Inflammatory macrophage (primary cell): ENCODE results near the gene HPN.

ENCODE experiments used
- DNase-seq, 2 donors: peaks; one replicate each; pipeline ENCODE4 v3.0.0-alpha.2; 2020 to 2022

HPN gene

DNA sequence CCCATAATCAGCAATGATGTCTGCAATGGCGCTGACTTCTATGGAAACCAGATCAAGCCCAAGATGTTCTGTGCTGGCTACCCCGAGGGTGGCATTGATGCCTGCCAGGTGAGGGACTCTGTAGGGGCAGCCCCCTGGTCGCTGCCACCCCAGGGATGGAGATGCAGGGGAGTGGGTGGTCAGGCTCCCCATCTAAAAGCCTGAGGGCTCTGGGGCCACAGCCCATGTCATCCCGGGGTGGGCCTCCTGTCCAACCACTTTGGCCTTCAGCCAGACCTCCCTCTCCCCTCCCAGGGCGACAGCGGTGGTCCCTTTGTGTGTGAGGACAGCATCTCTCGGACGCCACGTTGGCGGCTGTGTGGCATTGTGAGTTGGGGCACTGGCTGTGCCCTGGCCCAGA is 24.1 kb downstream of the HPN start:
- no peak for DNase-seq

DNA sequence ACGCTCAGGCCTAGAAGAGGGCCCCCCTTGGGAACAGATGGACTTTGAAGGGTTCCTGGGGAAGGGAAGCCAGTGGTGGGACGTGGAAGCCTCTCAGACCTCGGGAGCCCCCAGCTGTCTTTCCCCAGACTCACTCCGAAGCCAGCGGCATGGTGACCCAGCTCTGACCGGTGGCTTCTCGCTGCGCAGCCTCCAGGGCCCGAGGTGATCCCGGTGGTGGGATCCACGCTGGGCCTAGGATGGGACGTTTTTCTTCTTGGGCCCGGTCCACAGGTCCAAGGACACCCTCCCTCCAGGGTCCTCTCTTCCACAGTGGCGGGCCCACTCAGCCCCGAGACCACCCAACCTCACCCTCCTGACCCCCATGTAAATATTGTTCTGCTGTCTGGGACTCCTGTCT is 24.6 kb downstream of the HPN start:
- no peak for DNase-seq

DNA sequence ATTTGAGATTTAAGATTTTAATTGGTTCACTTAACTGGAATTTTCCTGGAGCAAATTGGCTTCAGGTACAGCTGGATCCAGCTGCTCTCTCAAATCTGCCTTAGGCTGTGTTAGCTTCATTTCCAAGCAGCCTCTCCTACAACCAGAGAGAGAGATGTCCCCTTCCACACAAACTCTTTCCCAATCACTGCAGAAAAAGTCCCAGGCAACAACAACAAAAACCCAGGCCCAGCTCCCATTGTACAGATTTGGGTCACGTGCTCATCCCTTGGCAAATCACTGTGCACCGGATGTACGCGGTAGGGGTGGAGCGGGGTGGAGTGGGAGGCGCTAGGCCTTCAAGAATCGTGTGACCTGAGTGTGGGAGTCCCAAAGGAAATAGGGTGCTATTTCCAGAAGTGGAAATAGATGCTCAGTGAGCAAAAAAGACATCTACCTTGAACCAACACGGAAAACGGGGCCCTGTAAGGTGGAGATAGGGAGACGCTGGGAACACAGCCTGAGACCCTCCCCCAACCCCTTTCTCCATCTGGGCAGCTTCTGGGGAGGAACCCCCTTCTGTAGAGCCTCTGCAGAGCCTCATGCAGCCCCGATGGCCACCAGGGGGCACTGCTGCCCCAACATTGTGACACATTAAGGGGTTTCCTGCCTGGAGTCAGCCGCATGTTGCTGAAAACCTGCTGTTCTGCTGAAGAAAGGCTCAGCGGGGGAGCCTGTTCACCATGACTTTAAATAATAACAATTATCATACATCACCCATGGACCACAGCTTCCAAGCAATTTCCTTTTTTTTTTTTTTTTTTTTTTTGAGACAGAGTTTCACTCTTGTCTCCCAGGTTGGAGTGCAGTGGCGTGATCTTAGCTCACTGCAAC is 25.4 kb downstream of the HPN start:
- DNase-seq, result peak; percentile 87 to 90

DNA sequence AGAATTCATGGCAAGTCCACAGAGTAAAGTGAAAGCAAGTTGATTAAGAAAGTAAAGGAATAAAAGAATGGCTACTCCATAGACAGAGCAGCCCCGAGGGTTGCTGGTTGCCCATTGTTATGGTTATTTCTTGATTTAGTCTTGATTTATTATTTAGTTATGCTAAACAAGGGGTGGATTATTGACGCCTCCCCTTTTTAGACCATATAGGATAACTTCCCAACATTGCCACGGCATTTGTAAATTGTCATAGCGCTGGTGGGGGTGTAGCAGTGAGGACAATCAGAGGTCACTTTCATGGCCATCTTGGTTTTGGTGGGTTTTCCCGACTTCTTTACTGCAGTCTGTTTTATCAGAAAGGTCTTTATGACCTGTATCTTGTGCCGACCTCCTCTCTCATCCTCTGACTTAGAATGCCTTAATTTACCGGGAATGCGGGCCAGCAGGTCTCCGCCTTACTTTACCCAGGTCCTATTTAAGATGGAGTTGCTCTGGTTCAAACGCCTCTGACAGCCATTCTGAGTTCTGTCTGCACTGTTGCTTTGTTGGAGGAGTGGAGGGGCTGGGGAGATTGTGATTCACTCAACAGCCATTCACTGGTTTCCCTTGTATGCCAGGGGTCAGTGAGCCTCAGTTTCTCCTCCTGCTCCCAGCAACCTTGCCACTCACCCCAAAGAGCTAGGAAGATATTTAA is 27.6 kb downstream of the HPN start:
- no peak for DNase-seq

DNA sequence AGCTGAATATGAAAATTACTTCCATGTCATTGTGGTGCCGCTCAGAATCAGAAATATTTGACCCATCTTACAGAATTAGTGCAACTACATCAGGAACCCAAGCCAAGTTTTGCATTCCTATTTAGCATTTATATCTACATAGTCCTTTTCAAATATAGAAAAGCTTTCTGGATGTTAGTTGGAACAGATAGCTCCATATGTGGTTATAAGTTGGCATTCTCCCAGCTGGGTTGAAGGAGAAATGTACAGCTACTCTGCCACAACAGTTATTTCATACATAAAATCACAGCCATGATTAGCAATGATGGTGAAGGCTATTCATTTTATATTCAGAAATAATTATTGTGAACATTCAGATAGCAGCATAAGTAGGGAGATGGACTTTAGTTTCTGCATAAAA is 28.2 kb downstream of the HPN start:
- DNase-seq, result no peak

DNA sequence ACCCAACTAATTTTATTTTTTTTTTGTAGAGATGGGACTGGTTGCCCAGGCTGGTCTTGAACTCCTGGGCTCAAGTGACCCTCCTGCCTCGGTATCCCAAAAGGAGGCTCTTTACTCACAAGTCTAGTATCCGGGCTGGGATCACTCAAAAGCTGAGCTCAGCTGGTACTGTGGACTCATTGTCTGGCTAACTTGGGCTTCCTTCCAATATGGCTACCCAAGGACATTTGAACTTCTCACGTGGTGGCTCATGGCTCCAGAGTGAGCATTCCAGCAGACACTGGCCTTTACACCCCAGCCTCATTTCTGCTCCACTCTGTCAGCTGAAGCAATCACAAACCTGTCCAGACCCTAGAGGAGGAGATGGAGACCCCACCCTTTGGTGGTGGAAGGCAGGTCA is 28.9 kb downstream of the HPN start:
- DNase-seq, result no peak

DNA sequence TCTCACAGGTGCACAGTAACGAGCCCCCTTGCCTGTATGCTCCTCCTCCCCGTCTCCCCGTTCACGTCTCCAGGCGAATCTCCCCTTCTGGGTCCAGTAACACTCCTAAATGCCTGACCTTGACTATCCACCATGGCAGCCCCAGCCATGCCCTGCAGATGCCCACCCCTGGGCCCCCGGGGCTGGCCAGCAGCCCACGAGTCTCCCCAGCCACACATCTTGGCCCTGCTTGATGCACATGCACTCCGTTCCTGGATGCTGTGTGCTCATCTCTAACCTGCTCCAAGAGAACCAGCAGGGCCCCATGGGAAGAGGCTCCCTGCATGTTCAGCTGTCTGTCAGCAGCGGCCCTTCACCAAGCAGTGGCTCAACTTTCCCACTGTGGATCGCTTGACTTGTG is 32.0 kb downstream of the HPN start:
- no peak for DNase-seq

DNA sequence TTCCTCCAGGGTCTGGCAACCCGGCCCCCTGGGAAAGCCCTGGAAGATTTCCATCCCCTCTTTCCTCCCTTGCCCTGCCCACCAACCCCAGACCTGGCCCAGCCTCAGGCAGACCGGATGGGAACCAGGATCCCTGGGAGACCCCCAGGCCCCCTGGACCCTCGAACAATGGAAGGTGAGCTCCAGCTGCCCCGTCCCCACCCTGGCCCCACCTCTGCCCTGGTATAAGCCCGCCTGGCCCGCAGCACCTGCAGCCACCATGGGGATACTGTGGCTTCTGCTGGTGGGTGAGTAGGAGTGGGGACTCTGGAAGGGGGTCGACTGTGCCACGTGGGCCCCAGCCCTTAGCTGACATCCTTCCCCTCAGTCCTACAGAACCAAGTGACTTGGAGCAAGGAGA is 32.4 kb downstream of the HPN start:
- DNase-seq, result no peak

DNA sequence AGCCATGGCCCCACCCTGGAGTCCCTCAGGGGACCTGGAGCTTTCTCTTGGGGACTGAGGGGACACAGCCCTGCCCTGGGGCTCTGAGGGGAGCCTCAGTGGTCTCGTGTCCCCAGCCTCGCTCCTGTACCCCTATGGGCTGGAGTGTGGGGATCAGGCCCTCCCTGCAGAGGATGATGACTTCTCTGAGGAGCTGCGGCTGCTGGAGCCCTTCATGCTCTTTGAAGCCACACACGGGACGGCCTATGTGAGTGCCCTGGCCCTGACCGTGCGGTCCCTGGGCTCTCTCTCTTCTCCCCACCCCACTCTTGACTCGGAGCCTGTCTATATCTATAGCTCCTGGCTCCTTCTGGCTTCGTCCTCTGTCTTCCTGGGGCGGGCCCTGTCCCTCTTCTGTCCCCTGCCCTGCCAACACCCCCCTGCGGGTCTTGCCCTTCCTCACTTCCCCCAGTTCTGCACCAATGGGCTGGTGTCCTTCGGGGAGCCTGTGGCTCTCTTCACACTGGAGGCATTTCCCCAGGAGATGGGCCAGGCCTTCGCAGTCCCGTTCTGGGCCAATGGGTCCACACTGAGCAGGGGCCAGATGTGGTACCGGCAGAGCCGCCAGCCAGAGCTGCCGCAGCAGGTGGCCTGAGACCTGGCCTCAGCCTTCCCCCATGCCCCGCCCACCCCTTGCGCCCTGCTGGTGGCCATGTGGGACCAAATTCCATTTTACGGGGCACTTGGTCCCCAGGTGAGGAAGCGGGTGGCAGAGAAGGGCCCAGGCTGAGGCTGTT is 33.1 kb downstream of the HPN start:
- no peak for DNase-seq

DNA sequence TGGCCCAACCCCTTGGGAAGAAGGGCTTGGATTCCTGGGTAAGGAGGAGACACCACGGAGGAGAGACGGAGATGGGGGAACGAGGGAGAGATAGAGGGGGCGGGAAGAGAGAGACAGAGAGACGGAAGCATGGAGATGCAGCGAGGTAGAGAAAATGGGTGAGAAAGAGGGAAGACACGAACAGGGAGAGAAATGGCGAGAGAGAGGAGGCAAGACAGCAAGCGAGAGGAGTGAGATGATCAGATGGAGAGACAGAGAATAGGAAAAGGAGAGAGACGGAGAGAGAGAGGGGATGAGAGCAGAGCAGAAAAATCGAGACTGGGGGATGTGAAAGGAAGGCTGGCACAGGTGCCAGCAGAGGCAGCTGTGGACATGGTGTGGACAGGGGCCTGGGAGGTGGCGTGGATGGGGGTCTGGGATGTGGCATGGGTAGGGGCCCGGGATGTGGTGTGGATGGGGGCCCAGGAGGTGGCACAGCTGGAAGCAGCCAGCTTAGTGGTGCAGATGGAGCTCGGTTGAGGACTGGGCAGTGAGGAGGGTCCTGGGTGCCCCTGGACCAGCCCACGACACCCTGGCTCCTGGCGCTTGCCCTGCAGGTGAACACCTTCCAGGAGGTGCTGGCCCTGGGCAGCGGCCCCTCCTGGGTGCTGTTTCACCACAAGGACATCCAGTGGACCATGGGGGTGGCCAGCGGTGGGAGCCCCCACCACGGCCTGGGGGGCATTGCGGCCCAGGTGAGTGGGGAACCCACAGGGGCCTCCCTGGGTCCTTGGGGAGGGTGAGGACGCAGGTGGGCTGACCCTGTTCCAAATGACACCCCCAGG is 33.9 kb downstream of the HPN start:
- no peak for DNase-seq

DNA sequence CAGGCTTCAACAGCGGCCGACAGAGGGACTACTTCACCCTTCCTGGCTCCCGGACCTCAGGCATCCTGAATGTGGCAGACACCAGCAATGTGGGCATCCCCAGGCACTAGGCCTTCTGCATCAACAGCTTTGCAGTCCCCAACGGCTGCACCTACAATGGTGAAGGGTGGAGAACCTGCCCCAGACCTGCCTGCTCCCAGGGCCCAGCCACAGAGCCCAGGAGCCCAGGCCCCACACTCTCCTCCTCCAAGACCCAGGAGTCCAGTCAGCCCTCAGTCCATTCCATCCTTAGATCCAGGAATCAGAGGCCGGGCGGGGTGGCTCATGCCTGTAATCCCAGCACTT is 34.5 kb downstream of the HPN start:
- DNase-seq, result no peak

DNA sequence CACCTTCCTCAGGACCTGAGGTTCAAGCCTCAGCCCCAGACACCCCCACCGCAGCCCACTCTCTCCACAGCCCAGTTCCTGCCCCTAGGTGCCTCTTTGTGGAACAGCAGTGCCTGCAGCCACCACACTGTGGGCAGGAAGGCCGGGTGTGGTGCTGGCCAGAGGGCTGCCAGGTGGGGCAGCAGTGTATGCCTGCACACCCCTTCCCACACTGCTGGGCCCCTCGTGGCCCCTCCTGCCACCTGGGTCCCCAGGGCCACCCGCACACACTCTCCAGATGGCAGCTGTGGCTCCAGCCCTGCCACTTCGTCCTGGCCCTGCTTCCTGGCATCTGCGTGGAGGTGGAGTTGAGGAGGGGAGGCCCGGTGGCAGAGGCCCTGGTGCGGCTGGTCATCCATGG is 35.1 kb downstream of the HPN start:
- no peak for DNase-seq

DNA sequence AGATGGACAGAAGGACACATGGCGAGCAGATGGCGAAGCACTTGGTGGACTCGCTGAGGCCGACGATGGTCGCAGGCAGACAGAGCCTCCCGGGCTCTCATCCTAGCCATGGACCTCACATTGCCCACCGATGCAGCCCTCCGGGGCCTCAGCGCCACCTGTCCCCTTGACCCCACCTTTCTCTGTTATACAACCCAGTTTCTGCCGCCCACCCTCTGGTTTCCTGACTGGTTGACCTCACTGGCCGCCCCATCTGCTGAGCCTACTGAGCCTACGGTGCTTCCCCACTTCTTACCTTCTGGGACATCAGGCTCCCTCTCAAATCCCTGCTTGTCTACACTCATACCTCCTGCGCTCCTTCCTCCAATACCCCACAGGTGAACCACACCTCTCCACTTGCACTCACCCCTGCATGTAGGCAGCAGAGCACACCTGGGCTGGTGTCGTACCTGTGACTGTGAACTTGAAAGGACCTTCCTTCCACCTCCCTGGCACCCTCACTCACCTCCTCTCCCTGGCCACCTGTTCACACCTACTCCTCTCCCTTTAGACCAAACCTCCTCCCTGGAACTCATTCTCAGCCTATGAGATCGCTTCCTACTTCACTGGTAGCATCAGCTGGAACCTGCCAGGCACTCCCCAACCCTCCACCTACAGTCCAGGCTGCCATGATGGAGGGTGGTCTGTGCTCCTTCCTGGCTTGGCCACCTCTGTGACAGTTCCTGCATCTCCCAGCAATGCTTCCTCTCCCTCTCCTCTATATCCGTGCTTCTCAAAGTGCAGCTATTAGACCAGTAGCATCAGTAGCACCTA is 36.1 kb downstream of the HPN start:
- DNase-seq, result no peak

DNA sequence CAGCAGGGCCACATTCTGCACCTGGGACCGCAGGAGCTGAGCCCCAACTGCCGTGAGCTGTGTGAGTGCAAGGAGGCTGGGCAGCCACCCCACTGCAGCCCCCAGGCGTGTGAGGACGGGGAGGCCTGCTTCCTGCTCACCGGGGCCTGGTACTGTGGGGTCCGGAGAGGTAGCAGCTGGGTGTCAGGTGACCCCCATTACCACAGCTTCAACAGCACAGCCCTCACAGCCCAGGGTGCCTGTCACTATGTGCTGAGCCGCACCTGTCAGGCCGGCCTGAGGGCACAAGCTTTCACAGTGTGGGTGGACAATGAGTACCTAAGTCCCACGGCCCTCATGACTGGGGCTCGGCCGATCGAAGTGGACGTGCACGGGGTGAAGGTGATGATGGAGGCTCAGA is 38.3 kb downstream of the HPN start:
- DNase-seq, result no peak

DNA sequence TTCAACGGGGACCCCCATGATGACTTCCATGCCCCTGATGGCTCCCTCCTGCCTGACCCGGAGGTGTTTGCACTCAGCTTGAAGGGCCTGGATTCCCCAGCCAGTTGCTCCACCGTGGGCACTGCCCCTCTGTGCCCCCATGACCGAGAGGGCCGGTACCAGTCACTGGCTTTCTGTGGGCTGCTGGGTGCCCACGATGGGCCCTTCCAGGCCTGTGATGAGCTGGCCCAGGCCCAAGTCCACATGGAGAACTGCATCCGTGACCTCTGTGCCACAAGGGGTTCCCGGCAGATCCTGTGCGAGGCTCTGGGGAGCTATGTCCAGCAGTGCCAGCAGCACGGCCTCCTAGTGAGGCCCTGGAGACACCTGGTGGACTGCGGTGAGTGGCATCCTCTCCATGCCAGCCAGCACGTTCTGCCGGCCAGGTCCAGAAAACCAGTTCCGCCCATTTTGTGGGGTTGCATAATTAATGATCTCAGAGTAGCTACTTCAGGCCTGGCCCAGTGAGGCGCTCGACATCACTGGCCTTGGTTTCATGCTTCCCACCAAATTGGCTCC is 39.2 kb downstream of the HPN start:
- DNase-seq, result no peak

DNA sequence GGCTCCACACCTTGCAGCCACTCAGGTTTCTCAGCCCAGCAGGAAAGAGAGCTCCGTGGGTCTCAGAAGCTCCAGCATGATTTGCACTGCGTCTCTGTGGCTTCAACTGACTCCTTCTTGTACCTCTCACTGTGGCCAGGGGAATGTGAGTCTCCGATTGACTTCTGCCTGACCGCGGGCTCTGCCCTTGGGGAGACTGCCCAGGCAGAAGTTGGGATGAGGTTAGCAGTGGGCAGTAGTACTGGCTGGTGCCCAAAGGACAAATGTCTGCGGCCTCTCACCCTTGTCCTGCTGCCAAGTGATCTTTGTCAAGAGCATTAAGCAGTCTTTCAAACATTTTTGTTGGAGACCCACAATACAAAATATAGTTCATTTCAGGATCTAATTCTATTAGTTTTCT is 39.7 kb downstream of the HPN start:
- DNase-seq, result no peak

DNA sequence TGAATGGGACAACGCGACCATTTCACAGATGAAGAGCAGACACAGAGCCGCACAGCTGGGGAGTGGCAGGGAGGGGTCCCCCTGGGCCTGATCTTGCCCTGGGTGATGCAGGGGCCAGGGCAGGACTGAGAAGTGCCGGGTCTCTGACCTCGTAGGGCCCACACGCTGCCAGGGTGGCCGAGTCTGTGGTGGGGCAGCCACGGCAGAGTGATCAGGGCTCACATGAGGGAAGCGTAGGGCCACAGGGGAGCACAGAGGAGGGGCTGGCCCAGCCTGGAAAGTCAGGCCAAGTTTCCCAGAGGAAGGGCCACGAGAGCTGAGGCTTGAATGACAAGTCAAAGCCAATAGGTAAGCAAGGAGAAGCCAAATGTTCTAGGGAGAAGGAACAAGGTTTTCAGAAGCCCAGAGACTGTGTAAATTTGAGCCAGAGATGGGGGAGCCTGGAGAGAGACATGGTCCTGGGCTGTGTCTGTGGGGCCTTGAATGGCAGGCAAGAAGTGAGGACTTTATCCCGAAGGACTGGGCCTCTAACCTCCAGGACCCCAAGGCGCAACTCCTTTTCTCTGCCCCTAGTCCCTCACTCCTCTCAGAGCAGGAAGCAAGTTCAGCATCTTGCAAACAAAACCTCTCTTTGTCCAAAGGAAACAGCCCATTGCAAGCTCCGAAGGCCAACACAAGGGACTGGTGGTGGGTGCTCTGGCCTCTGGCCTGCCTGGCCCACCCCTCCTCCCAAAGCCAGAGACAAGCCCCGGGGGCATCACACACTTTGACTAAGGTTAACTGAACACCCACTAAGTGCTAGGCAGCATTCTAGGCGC is 42.4 kb downstream of the HPN start:
- DNase-seq, result no peak

DNA sequence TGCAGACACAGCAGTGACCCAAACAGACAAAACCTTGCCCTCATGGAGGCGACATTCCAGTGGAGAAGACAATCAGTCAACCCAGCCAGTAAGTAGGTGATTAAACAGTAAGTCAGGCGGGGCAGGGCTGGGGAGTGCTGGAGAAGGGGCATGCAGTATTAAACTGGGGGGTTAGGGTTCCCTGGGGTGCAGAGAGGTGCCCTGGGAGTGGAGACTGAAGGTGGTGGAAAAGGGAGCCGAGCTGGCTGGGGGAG is 42.9 kb downstream of the HPN start:
- DNase-seq, result no peak

DNA sequence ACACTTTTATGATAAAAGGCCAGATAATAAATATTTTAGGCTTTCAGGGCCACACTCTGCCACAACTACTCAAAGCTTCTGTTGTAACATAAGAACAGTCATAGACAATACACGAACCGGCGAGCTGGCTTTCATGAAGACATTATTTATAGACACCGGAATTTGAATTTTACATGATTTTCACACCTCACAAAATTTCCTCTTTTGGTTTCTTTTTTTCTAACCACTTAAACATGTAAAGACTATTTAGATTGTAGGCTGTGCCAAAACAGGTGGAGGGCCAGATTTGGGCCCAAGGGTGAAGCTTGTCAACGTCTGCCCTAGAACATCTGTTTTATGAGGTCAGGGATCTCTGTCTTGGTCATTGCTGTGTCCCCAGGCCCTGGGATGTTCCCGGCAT is 44.4 kb downstream of the HPN start:
- DNase-seq, result no peak

DNA sequence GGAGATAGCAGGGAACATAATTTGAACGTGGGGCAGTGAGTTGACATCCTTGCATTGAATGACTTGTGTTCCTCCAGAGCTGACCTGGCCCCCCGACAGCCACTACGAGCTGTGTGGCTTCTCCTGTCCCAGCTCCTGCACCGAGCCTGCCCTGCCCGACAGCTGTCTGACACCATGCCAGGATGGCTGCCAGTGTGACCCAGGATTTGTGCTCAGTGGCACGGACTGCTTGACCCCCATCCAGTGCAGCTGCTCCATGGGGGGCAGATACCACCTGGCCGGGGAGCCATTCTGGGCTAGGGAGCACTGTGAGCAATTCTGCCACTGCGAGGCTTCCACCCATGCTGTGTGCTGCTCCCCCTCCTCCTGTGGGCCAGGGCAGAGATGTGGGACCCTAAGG is 44.9 kb downstream of the HPN start:
- no peak for DNase-seq

DNA sequence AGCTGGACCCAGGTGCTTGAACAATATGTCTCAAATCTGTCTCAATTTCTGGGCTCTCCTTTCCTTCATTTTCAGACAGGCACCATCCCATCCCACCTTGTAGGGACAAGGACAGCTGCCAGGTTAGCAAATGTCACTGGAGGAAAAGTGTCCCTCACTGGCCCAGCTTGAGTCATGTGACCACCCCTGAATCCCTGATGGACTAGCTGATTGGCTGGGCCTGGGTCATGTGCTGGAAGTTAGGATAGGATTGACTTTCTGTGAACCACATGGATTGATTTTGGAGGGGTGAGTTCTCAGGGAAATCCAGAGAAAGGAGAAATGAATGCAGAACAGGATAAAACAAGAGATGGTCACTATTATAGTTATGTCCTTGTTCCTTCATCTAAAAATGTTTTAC is 45.9 kb downstream of the HPN start:
- no peak for DNase-seq
